SH-SY5Y (cell line): ENCODE data around the gene APP.

ENCODE experiments used
- GATA2 ChIP-seq: IDR thresholded peaks from 2 replicates; pipeline ENCODE4 v1.6.1; 2011; ENCODE audit warnings: mild to moderate bottlenecking, low read depth, low read length
- GATA3 ChIP-seq: IDR thresholded peaks from 2 replicates; pipeline ENCODE4 v1.6.1; 2011; ENCODE audit warnings: low read depth, mild to moderate bottlenecking, low read length, moderate library complexity

DNA sequence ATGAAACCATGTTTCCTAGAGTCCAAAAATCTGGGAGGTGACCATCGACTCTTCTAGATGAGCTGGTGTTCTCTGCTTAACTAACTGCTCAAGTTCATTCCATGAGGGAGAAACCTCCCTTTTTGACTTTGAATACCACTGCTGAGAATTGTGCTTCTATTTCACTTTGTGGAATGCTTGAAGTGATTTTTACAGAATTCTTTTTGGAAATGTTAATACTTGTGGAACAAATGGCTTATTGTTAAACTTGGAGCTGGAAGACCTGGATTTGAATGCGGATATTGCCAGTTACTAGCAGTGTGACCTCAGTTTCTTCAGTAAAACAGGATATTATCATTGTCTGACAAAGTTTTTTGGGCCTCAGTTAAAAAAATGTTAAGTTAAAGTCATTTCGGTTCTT is 36.5 kb upstream of the APP start:
- TF ChIP-seq GATA2 (no peak), GATA3 (no peak)
